ENCODE measurements around the gene ADCY6. TPM values are rescaled to one million over a fixed set of nuclear protein-coding genes. Genes with fewer than 3 reads are reported as not detected.
"Not testable (repeated sequence)": the region's sequence is repeated elsewhere in the genome, so short reads cannot be mapped to it uniquely, and the experiment has no call there.

The ADCY6 gene
- polyA plus RNA-seq, 3 donors: 0.03 to 0.29 TPM; not detected in 1

GRCh38 chr12:48728807-48729206, 60.1 kb downstream of the ADCY6 start:
- Histone ChIP-seq H3K4me2 (replicated peaks; ENCODE audit: extremely low read depth, low read length, poor library complexity, severe bottlenecking) (no peak overlapping the region), H3K27me3 (ENCODE audit: control insufficient read depth in 2 of 2, insufficient read depth in 2 of 2, low read length in 2 of 2) (no peaks in the 10 kb centered on the region), H3K36me3 (replicated peaks in 1 of 2; ENCODE audit: control insufficient read depth in 1 of 2, insufficient read depth in 2 of 2, low read length in 2 of 2) (no peaks in the 10 kb centered on the region), H4K20me1 (ENCODE audit: insufficient read depth, low read length) (no peaks in the 10 kb centered on the region), H3K4me1 (ENCODE audit: control insufficient read depth in 1 of 2, insufficient read depth in 2 of 2, low read length in 2 of 2) (no peaks in the 10 kb centered on the region), H3K79me2 (ENCODE audit: insufficient read depth, low read length) (no peaks in the 10 kb centered on the region), H3K9me3 (replicated peaks in 1 of 2; ENCODE audit: control insufficient read depth in 1 of 2, insufficient read depth in 1 of 2, low read length in 2 of 2) (no peaks in the 10 kb centered on the region), H3K27ac (ENCODE audit: low read depth in 1 of 2, low read length in 2 of 2) (no peak overlapping the region), H3K9ac (ENCODE audit: insufficient read depth, low read length, poor library complexity, severe bottlenecking) (no peak overlapping the region), H2AFZ (ENCODE audit: insufficient read depth, low read depth, low read length, poor library complexity, severe bottlenecking) (no peak overlapping the region), H3K4me3 (replicated peaks in 1 of 3; ENCODE audit: low read depth in 2 of 3, low read length in 3 of 3) (no peak overlapping the region)
- H3K27ac Mint-ChIP-seq: no peak overlapping the region
- peaks cover 0 to 1% (median 0%) of the 10 kb centered on the region in 7 donors for H3K9me3 Mint-ChIP-seq
- TF ChIP-seq, protein P1, sequence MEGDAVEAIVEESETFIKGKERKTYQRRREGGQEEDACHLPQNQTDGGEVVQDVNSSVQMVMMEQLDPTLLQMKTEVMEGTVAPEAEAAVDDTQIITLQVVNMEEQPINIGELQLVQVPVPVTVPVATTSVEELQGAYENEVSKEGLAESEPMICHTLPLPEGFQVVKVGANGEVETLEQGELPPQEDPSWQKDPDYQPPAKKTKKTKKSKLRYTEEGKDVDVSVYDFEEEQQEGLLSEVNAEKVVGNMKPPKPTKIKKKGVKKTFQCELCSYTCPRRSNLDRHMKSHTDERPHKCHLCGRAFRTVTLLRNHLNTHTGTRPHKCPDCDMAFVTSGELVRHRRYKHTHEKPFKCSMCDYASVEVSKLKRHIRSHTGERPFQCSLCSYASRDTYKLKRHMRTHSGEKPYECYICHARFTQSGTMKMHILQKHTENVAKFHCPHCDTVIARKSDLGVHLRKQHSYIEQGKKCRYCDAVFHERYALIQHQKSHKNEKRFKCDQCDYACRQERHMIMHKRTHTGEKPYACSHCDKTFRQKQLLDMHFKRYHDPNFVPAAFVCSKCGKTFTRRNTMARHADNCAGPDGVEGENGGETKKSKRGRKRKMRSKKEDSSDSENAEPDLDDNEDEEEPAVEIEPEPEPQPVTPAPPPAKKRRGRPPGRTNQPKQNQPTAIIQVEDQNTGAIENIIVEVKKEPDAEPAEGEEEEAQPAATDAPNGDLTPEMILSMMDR (IDR thresholded peaks at IDR 0.05): no peak
- H3K4me3 Mint-ChIP-seq: no peak overlapping the region
- H3K27me3 Mint-ChIP-seq (ENCODE audit: low read depth in 3 of 3): peaks cover 2 to 7% (median 2%) of the 10 kb centered on the region in 3 donors
- DNase-seq: no peak
- WGBS (ENCODE audit: insufficient coverage): no CpG with 5 or more reads among the region's 5 CpGs
- H3K4me1 Mint-ChIP-seq: no peaks in the 10 kb centered on the region
- intact Hi-C loops (cut with micrococcal nuclease): no loop called here
- no peaks in the 10 kb centered on the region for H3K36me3 Mint-ChIP-seq

DNA sequence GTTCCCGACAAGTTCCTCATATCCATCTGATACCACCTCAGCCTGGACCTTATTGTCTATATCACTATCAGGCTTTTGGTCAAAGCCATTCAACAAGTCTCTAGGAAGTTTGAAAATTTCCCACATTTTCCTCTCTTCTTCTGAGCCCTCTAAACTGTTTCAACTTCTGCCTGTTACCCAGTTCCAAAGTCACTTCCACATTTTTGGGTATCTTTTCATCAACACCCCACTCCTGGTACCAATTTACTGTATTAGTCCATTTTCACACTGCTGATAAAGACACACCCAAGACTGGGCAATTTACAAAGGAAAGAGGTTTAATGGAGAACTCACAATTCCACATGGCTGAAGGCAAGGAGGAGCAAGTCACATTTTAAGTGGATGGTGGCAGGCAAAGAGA, 68.2 kb downstream of the ADCY6 start:
- H3K9me3 Mint-ChIP-seq: peaks cover 19 to 25% (median 23%) of the 10 kb centered on the region in 7 donors
- H3K9ac ChIP-seq (ENCODE audit: insufficient read depth, low read length, poor library complexity, severe bottlenecking); H3K4me3 Mint-ChIP-seq; H3K4me1 Mint-ChIP-seq; H3K27me3 ChIP-seq (ENCODE audit: control insufficient read depth in 2 of 2, insufficient read depth in 2 of 2, low read length in 2 of 2); H3K27ac Mint-ChIP-seq; H3K4me2 ChIP-seq (replicated peaks; ENCODE audit: extremely low read depth, low read length, poor library complexity, severe bottlenecking); H3K36me3 Mint-ChIP-seq; H3K36me3 ChIP-seq (replicated peaks in 1 of 2; ENCODE audit: control insufficient read depth in 1 of 2, insufficient read depth in 2 of 2, low read length in 2 of 2); H2AFZ ChIP-seq (ENCODE audit: insufficient read depth, low read depth, low read length, poor library complexity, severe bottlenecking); H3K79me2 ChIP-seq (ENCODE audit: insufficient read depth, low read length); DNase-seq; H3K4me1 ChIP-seq (ENCODE audit: control insufficient read depth in 1 of 2, insufficient read depth in 2 of 2, low read length in 2 of 2); intact Hi-C loops (cut with micrococcal nuclease); H3K27me3 Mint-ChIP-seq (ENCODE audit: low read depth in 3 of 3); H4K20me1 ChIP-seq (ENCODE audit: insufficient read depth, low read length); H3K4me3 ChIP-seq (replicated peaks in 1 of 3; ENCODE audit: low read depth in 2 of 3, low read length in 3 of 3); H3K27ac ChIP-seq (ENCODE audit: low read depth in 1 of 2, low read length in 2 of 2): not testable (repeated sequence)
- H3K9me3 ChIP-seq (replicated peaks in 1 of 2; ENCODE audit: control insufficient read depth in 1 of 2, insufficient read depth in 1 of 2, low read length in 2 of 2): peaks cover 19% of the 10 kb centered on the region in 2 donors
- 100% methylated on average over 1 of the region's 1 CpG for WGBS (ENCODE audit: insufficient coverage)

DNA sequence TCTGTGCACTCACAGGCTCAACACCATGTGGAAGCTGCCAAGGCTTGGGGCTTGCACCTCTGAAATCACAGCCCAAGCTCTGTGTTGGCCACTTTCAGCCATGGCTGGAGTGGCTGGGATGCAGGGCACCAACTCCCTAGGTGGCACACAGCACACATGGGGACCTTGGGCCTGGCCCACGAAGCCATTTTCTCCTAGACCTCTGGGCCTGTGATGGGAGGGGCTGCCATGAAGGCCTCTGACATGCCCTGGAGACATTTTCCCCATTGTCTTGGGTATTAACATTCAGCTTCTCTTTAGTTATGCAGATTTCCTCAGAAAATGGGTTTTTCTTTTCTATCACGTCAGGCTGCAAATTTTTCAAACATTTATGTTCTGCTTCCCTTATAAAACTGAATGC, 68.7 kb downstream of the ADCY6 start:
- DNase-seq; H3K4me3 ChIP-seq (replicated peaks in 1 of 3; ENCODE audit: low read depth in 2 of 3, low read length in 3 of 3); H3K4me2 ChIP-seq (replicated peaks; ENCODE audit: extremely low read depth, low read length, poor library complexity, severe bottlenecking); intact Hi-C loops (cut with micrococcal nuclease); H3K4me3 Mint-ChIP-seq; H3K27ac ChIP-seq (ENCODE audit: low read depth in 1 of 2, low read length in 2 of 2); H3K36me3 Mint-ChIP-seq; H3K9ac ChIP-seq (ENCODE audit: insufficient read depth, low read length, poor library complexity, severe bottlenecking); H3K36me3 ChIP-seq (replicated peaks in 1 of 2; ENCODE audit: control insufficient read depth in 1 of 2, insufficient read depth in 2 of 2, low read length in 2 of 2); H3K27me3 Mint-ChIP-seq (ENCODE audit: low read depth in 3 of 3); H3K27ac Mint-ChIP-seq; H4K20me1 ChIP-seq (ENCODE audit: insufficient read depth, low read length); H3K27me3 ChIP-seq (ENCODE audit: control insufficient read depth in 2 of 2, insufficient read depth in 2 of 2, low read length in 2 of 2); H2AFZ ChIP-seq (ENCODE audit: insufficient read depth, low read depth, low read length, poor library complexity, severe bottlenecking): not testable (repeated sequence)
- peaks cover 12 to 15% of the 10 kb centered on the region in 2 donors for H3K4me1 ChIP-seq (ENCODE audit: control insufficient read depth in 1 of 2, insufficient read depth in 2 of 2, low read length in 2 of 2)
- H3K79me2 ChIP-seq (ENCODE audit: insufficient read depth, low read length): peaks cover 12% of the 10 kb centered on the region
- peaks cover 19 to 25% (median 22%) of the 10 kb centered on the region in 7 donors for H3K9me3 Mint-ChIP-seq
- WGBS (ENCODE audit: insufficient coverage): 91% methylated on average over 1 of the region's 2 CpGs
- peaks cover 11% of the 10 kb centered on the region for H3K4me1 Mint-ChIP-seq
- peaks cover 19% of the 10 kb centered on the region in 2 donors for H3K9me3 ChIP-seq (replicated peaks in 1 of 2; ENCODE audit: control insufficient read depth in 1 of 2, insufficient read depth in 1 of 2, low read length in 2 of 2)

- Histone ChIP-seq H3K36me3 (replicated peaks in 1 of 2; ENCODE audit: control insufficient read depth in 1 of 2, insufficient read depth in 2 of 2, low read length in 2 of 2) (peaks cover 3 to 11% of the 10 kb centered on the region in 2 donors), H3K79me2 (ENCODE audit: insufficient read depth, low read length) (peaks cover 23% of the 10 kb centered on the region), H3K4me1 (ENCODE audit: control insufficient read depth in 1 of 2, insufficient read depth in 2 of 2, low read length in 2 of 2) (peaks cover 17 to 24% of the 10 kb centered on the region in 2 donors), H3K9me3 (replicated peaks in 1 of 2; ENCODE audit: control insufficient read depth in 1 of 2, insufficient read depth in 1 of 2, low read length in 2 of 2) (peaks cover 19% of the 10 kb centered on the region in 2 donors)
- H3K4me3 Mint-ChIP-seq; intact Hi-C loops (cut with micrococcal nuclease); H3K9ac ChIP-seq (ENCODE audit: insufficient read depth, low read length, poor library complexity, severe bottlenecking); H3K27me3 ChIP-seq (ENCODE audit: control insufficient read depth in 2 of 2, insufficient read depth in 2 of 2, low read length in 2 of 2); DNase-seq; H3K27ac Mint-ChIP-seq; H2AFZ ChIP-seq (ENCODE audit: insufficient read depth, low read depth, low read length, poor library complexity, severe bottlenecking); H3K27ac ChIP-seq (ENCODE audit: low read depth in 1 of 2, low read length in 2 of 2); H3K4me2 ChIP-seq (replicated peaks; ENCODE audit: extremely low read depth, low read length, poor library complexity, severe bottlenecking); H3K4me3 ChIP-seq (replicated peaks in 1 of 3; ENCODE audit: low read depth in 2 of 3, low read length in 3 of 3); H3K27me3 Mint-ChIP-seq (ENCODE audit: low read depth in 3 of 3); H4K20me1 ChIP-seq (ENCODE audit: insufficient read depth, low read length): not testable (repeated sequence)
- peaks cover 6 to 15% of the 10 kb centered on the region in 2 donors for H3K36me3 Mint-ChIP-seq
- peaks cover 19 to 25% (median 22%) of the 10 kb centered on the region in 7 donors for H3K9me3 Mint-ChIP-seq
- H3K4me1 Mint-ChIP-seq: peaks cover 21% of the 10 kb centered on the region
- WGBS (ENCODE audit: insufficient coverage): 94% methylated on average over 3 of the region's 4 CpGs
Measured at GRCh38 chr12:48719002-48719401, 69.9 kb downstream of the ADCY6 start.

Measured in CD14-positive monocyte (primary cell).